SW480 (cell line): Measurements from ENCODE around the gene ERCC3.
A peak's percentile ranks its signal among the peaks of the same experiment; 100 is the strongest.
"Not testable (repeated sequence)": the region's sequence is repeated elsewhere in the genome, so short reads cannot be mapped to it uniquely, and the experiment has no call there.

Experiments
- DNase-seq: peaks from one replicate; pipeline ENCODE4 v3.0.0-alpha.2; 2016; ENCODE audit warnings: low spot score

ERCC3 gene

DNA sequence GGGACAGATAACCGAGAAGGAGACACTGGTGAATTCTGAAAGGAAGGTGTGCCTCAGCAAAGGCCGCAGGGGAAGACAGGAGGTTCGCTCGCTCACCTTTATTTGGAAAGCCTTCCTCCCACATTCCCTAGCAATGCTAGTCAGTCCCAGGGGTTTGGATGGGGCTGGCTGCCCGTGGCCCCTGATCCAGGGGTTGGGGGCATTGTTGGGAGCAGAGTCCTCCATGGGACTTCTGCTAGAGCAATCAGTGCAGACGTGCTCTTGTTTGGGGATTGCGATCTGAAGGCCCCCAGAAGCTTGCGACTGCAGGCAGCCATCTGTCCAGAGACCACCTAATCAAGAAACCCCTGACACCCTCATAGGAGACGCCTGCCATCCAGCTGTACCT, 67.8 kb downstream of the ERCC3 start:
- DNase-seq, result no peak

- DNase-seq, result no peak
Measured at GRCh38 chr2:127225186-127225960, 68.6 kb downstream of the ERCC3 start.

GRCh38 chr2:127224135-127224534, 69.8 kb downstream of the ERCC3 start:
- not testable (repeated sequence) for DNase-seq

- no peak for DNase-seq
Measured at GRCh38 chr2:127220768-127221527, 73.0 kb downstream of the ERCC3 start.

DNA sequence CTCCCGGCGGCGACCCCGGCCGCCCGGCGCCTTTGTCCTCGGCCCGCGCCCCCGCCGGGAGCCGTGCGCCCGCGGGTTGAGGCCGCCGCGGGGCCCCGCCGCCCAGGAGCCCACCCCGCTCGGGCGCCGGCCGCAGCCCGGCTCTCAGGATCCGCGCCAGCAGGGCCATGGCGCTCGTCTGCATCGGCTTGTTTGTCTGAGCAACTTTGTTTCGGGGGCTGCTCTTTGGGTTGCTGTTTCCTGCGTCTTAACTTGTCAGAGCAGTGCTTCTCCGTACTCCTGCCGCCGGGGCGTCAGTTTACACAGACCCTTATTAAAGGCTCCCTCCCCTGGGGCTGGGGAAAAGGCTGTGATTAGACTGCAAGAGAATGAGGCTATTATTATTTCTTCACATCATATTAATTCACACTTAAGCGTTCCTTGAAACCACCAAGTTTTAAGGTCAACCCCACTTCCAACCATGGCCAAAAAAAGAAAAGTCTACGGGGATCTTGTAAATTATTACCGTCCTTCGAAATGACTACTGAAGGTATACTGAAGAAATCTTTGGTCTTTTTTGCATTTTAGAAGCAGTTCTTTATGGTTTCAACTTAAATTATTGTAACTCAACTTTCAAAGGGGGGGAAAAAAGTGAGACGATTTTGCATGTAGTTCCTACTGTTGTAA, 73.7 kb downstream of the ERCC3 start, which contains the start of gene CYP27C1:
Gene CYP27C1, minus strand, starts transcription at position 198 of the 666 bp plus-strand sequence. Its CDS starts 29 bp downstream, at position 169.
- no peak for DNase-seq

- no peak for DNase-seq
Measured at GRCh38 chr2:127219171-127220070, 74.5 kb downstream of the ERCC3 start.

- no peak for DNase-seq
Measured at GRCh38 chr2:127218812-127219170, 75.2 kb downstream of the ERCC3 start.

DNA sequence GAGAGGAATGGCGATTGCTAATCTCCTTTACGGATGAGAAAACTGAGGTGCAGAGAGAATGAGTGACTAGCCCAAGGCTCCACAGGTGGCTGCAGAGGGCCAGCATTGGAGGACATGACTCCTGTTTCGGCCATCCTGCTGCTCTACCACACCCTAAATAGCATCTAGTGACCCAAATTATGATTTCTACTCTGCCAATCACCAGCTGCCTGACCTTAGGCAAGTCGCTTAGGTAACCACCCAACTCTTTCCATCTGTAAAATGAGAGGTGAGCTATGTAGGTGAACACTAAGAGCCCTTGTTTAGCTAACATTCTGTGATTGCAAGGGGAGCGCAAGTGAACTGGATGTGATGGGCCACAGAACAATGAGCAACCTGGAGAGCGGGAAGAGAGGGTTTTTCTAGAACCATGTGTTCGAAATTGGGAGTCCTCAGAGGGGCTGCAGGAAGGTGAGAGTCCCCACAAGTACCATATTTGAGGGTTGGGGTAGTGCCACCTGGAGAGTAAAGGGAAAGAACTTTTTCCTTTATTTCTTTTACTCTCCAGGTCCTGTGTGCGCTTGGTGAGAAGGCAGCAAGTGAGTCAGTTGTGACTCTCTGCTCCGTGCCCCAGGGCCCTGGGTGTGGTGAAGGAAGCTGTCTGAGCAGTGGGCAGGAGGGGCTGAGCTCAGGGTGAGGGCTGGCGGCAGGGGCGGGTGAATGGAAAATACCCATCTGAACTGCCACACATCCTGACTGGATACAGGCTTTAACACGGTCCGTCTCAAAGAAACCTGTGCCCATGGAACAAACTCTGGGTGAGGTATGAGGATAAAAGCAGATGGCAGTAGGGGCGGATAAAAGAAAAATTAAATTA, 76.2 kb downstream of the ERCC3 start:
- DNase-seq, result peak; percentile 69

GRCh38 chr2:127216593-127216992, 77.4 kb downstream of the ERCC3 start:
- no peak for DNase-seq

GRCh38 chr2:127216095-127216494, 77.8 kb downstream of the ERCC3 start:
- no peak for DNase-seq

- not testable (repeated sequence) for DNase-seq
Measured at GRCh38 chr2:127214201-127214600, 79.7 kb downstream of the ERCC3 start.

DNA sequence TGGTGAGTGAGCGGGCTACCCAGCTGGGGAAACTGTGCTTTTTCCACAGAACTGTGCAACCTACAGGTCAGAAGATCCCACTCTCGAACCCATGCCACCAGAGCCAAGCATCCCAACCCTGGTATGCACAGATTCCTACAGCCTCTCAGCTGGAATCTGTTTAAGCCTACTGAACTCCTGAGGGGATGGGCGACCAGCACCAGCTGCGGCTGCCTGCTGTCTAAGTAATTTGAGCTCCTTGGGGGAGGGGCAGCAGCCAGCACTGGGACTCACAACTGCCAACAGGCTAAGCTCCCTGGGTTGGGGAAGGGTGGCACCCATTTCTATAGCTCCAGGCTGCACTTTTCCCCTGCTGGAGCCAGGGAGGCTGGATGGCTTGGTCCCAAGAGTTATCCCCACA, 85.6 kb downstream of the ERCC3 start:
- DNase-seq, result no peak
